Sigmoid colon (tissue), 4 donors: ENCODE measurements around the gene RELN.

Experiments used
- CTCF ChIP-seq, 4 experiments: fragments of 450-650 bp in 3 of 4; fragments of 200-600 bp in 1 of 4; IDR thresholded peaks; one replicate each; pipeline ENCODE4 v1.5.1; 2016 to 2019; ENCODE audit warnings: antibody characterized with exemption in 4 of 4, mild to moderate bottlenecking in 3 of 4, moderate library complexity in 2 of 4
- POLR2A ChIP-seq, 2 donors: fragments of 450-650 bp; IDR thresholded peaks; one replicate each; pipeline ENCODE4 v1.6.1; 2016; ENCODE audit warnings: antibody characterized with exemption in 2 of 2, mild to moderate bottlenecking in 2 of 2, moderate library complexity in 2 of 2
- POLR2AphosphoS5 ChIP-seq, 4 donors: sonication (generic); formaldehyde crosslinking; IDR thresholded peaks; one replicate each; pipeline ENCODE4 v1.6.1; 2017; ENCODE audit warnings: antibody characterized with exemption in 4 of 4

- TF ChIP-seq CTCF (IDR thresholded peaks at IDR 0.05) (no peak), POLR2AphosphoS5 (IDR thresholded peaks at IDR 0.05) (no peak), POLR2A (IDR thresholded peaks at IDR 0.05) (no peak)
Observed at GRCh38 chr7:103762065-103762760, 227.2 kb downstream of the RELN start.
